NCI-H146 treated with DMSO at 0.1 percent for 48 hours (cell line): Measurements from ENCODE around the gene IQCE.

Experiments used
- DNase-seq: peaks from one replicate; lab custom pipeline; 2025; ENCODE audit not compliant: unreplicated experiment; lab: John Stamatoyannopoulos, UW

Gene IQCE

GRCh38 chr7:2644220-2644561, 85.4 kb downstream of the IQCE start:
- no peak for DNase-seq

- no peak for DNase-seq
These were observed 85.9 kb downstream of the IQCE start for GRCh38 chr7:2644562-2645273.

- no peak for DNase-seq
These were observed 86.6 kb downstream of the IQCE start for GRCh38 chr7:2645274-2645868.

- DNase-seq = no peak
These were observed 87.5 kb downstream of the IQCE start for GRCh38 chr7:2646336-2646679.

- DNase-seq = no peak
These were observed 88.1 kb downstream of the IQCE start for GRCh38 chr7:2646680-2647571.

GRCh38 chr7:2647594-2648172, 88.9 kb downstream of the IQCE start:
- no peak for DNase-seq

- DNase-seq = no peak
These were observed 90.5 kb downstream of the IQCE start for GRCh38 chr7:2649139-2649838.

- no peak for DNase-seq
These were observed 91.2 kb downstream of the IQCE start for GRCh38 chr7:2649991-2650390.

- DNase-seq = no peak
These were observed 91.7 kb downstream of the IQCE start for GRCh38 chr7:2650451-2650850.

GRCh38 chr7:2651336-2651735, 92.6 kb downstream of the IQCE start:
- DNase-seq = no peak

GRCh38 chr7:2651847-2652735, 93.3 kb downstream of the IQCE start:
- DNase-seq = no peak

- no peak for DNase-seq
These were observed 93.9 kb downstream of the IQCE start for GRCh38 chr7:2652736-2653060.

- no peak for DNase-seq
These were observed 95.3 kb downstream of the IQCE start for GRCh38 chr7:2654059-2654458.

GRCh38 chr7:2655870-2656614, 97.3 kb downstream of the IQCE start:
- no peak for DNase-seq

GRCh38 chr7:2657208-2657607, 98.4 kb downstream of the IQCE start:
- no peak for DNase-seq

GRCh38 chr7:2657920-2658671, 99.3 kb downstream of the IQCE start:
- no peak for DNase-seq

- DNase-seq = no peak
These were observed 100.2 kb downstream of the IQCE start for GRCh38 chr7:2658941-2659340.

- DNase-seq = no peak
These were observed 101.0 kb downstream of the IQCE start for GRCh38 chr7:2659556-2660358.
